Duodenal mucosa (tissue), 2 donors: ENCODE data around the gene POU5F1.
"Not testable (repeated sequence)": the region's sequence is repeated elsewhere in the genome, so short reads cannot be mapped to it uniquely, and the experiment has no call there.

Experiments
- H3K27ac ChIP-seq: one replicate; pipeline ENCODE4 v1.7.0; 2013; ENCODE audit warnings: low read depth, low read length
- H3K27me3 ChIP-seq, 2 donors: one replicate each; pipeline ENCODE4 v1.7.0; 2013; ENCODE audit warnings: low read length in 2 of 2, control low read depth in 1 of 2; ENCODE audit not compliant: insufficient read depth in 2 of 2, control insufficient read depth in 1 of 2
- H3K36me3 ChIP-seq, 2 donors: one replicate each; pipeline ENCODE4 v1.7.0; 2013; ENCODE audit warnings: low read length in 2 of 2, control low read depth in 1 of 2; ENCODE audit not compliant: insufficient read depth in 2 of 2, control insufficient read depth in 1 of 2
- H3K4me1 ChIP-seq, 2 donors: one replicate each; pipeline ENCODE4 v1.7.0; 2013; ENCODE audit warnings: low read length in 2 of 2, control low read depth in 1 of 2; ENCODE audit not compliant: insufficient read depth in 2 of 2, control insufficient read depth in 1 of 2
- H3K4me3 ChIP-seq, 2 donors: one replicate each; pipeline ENCODE4 v1.7.0; 2013; ENCODE audit warnings: low read length in 2 of 2, low read depth in 1 of 2
- H3K9ac ChIP-seq, 2 donors: one replicate each; pipeline ENCODE4 v1.7.0; 2013; ENCODE audit warnings: low read length in 2 of 2, low read depth in 1 of 2
- H3K9me3 ChIP-seq, 2 donors: one replicate each; pipeline ENCODE4 v1.7.0; 2013; ENCODE audit warnings: low read length in 2 of 2, control low read depth in 1 of 2; ENCODE audit not compliant: control insufficient read depth in 1 of 2

The POU5F1 gene

DNA sequence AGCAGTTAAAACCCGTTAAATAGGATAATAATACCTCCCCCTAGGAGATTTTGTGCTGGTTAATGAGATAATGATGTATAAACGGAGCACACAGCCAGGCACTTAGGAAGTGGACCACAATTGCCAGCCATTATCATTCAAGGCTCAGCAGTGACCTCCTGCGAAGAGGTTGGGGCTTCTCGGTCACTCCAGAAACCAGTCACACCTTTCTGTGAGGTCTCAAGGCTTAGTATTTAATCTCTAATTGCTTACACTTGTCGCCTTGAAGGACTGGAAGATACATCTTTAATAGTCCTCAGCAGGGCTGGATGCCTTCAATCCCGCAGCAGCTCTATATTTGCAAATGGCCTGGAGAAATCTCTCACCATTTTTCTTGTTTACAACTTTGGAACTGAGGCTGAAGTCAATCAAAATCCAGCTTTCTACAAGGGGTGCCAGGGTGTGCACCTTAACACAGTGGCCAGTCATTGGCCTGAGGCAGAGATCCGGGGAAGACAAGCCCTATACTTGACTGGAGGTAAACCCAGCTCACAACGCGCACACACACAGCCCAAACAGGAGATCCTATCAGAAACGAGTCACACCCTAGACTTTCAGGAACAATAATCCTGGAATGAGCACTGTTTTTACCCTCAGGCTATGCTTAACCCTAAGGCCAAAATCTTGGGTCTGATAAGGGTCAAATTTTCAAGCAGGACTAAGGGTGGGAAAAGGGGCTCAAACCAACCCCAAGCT lies 1.2 kb downstream of the POU5F1 start:
- no peaks in the 10 kb centered on the region for H3K9me3 ChIP-seq
- no peak overlapping the region for H3K9ac ChIP-seq
- no peak overlapping the region for H3K4me3 ChIP-seq
- H3K27me3 ChIP-seq: no peaks in the 10 kb centered on the region
- H3K36me3 ChIP-seq: peaks cover 3 to 10% of the 10 kb centered on the region in 2 donors
- peaks cover 0 to 3% of the 10 kb centered on the region in 2 donors for H3K4me1 ChIP-seq
- no peak overlapping the region for H3K27ac ChIP-seq

DNA sequence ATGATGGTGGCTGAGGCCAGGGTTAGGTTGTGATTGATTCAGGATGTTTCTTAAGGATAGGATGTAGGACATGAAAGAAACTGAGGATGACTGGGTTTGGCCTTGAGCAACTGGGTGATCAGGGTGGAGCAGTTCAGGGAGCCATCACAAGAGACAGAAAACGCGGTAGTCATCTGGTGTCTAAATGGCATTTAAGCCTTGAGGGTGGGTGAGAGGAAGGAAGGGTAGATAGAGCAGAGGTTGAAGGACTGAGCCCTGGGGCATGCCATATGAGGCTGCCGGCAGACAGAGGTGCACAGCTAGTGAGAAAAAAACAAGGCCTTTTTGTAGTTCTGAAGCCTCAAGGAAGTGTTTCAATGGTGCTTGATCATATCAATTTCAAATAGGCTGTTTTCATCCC lies 1.9 kb downstream of the POU5F1 start:
- no peaks in the 10 kb centered on the region for H3K9me3 ChIP-seq
- H3K9ac ChIP-seq: no peak overlapping the region
- H3K27me3 ChIP-seq: no peaks in the 10 kb centered on the region
- no peak overlapping the region for H3K4me3 ChIP-seq
- peaks cover 3 to 7% of the 10 kb centered on the region in 2 donors for H3K36me3 ChIP-seq
- H3K4me1 ChIP-seq: peaks cover 0 to 3% of the 10 kb centered on the region in 2 donors
- H3K27ac ChIP-seq: no peak overlapping the region

GRCh38 chr6:31165986-31166385 lies 4.5 kb downstream of the POU5F1 start:
- peaks cover 7 to 17% of the 10 kb centered on the region in 2 donors for H3K36me3 ChIP-seq
- H3K4me3 ChIP-seq: no peak overlapping the region
- no peaks in the 10 kb centered on the region for H3K9me3 ChIP-seq
- no peak overlapping the region for H3K9ac ChIP-seq
- H3K4me1 ChIP-seq: peaks cover 0 to under 1% of the 10 kb centered on the region in 2 donors
- no peaks in the 10 kb centered on the region for H3K27me3 ChIP-seq
- no peak overlapping the region for H3K27ac ChIP-seq

DNA sequence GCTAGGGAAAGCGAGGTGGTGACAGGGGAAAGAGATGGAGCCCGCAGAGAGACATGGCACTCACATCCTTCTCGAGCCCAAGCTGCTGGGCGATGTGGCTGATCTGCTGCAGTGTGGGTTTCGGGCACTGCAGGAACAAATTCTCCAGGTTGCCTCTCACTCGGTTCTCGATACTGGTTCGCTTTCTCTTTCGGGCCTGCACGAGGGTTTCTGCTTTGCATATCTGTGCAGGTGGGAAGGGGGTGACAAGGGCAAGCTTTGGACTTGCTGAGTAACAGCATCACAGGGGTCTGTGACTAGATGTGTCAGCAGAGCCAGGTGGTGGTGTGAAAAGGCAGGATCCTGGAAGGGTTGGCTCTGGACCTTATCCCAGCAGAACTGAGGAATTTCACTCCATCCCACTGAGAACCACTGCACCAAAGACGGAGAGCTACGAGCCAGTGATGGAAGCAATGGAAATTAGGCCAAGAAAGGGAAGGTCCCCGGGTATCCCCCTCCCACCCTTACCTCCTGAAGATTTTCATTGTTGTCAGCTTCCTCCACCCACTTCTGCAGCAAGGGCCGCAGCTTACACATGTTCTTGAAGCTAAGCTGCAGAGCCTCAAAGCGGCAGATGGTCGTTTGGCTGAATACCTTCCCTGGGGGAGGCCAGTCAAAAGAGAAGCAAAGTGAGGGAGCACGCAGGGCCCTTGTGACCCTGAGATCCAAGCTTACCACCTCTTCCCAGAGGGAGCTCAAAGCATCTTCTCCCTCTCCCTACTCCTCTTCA lies 5.2 kb downstream of the POU5F1 start:
- H3K4me3 ChIP-seq, H3K27ac ChIP-seq: not testable (repeated sequence)

DNA sequence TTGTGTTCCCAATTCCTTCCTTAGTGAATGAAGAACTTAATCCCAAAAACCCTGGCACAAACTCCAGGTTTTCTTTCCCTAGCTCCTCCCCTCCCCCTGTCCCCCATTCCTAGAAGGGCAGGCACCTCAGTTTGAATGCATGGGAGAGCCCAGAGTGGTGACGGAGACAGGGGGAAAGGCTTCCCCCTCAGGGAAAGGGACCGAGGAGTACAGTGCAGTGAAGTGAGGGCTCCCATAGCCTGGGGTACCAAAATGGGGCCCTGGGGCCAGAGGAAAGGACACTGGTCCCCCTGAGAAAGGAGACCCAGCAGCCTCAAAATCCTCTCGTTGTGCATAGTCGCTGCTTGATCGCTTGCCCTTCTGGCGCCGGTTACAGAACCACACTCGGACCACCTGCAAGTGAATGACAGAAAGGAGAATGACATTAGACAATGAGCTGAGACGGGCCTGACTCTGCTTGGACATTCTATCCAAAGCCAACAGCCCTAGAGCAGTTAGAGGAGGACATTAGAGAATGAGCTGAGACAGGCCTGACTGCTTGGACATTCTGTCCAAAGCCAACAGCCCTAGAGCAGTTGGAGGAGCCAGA lies 5.9 kb downstream of the POU5F1 start:
- not testable (repeated sequence) for H3K27ac ChIP-seq, H3K9me3 ChIP-seq, H3K9ac ChIP-seq, H3K4me1 ChIP-seq, H3K27me3 ChIP-seq, H3K4me3 ChIP-seq
- peaks cover 7 to 17% of the 10 kb centered on the region in 2 donors for H3K36me3 ChIP-seq

More for the DNA sequence above, 5.2 kb downstream of the POU5F1 start:
- H3K4me1 ChIP-seq, H3K9ac ChIP-seq, H3K27me3 ChIP-seq, H3K9me3 ChIP-seq: not testable (repeated sequence)
- peaks cover 7 to 17% of the 10 kb centered on the region in 2 donors for H3K36me3 ChIP-seq

DNA sequence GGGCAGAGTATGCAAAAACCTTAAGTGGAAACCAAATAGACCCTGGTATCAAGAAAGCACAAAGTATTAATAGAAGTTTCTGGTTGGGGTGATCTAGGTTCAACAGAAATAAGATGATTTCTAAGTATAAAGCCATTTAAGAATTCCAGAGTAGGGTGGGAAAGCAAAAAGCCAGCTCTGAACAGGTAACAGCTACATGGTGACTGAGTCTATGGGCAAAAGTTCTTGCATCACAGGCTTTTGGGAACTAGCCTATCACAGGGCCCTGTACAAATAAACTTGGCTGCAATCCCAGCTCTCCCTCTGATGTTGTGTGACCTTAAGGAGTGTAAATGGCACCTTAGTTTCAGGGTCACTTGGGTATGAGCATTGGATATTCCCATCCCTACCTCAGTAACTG lies 6.6 kb downstream of the POU5F1 start:
- H3K9me3 ChIP-seq: no peaks in the 10 kb centered on the region
- no peak overlapping the region for H3K4me3 ChIP-seq
- no peak overlapping the region for H3K27ac ChIP-seq
- peaks cover 7 to 17% of the 10 kb centered on the region in 2 donors for H3K36me3 ChIP-seq
- peaks cover 8 to 9% of the 10 kb centered on the region in 2 donors for H3K4me1 ChIP-seq
- H3K9ac ChIP-seq: no peak overlapping the region
- H3K27me3 ChIP-seq: no peaks in the 10 kb centered on the region

DNA sequence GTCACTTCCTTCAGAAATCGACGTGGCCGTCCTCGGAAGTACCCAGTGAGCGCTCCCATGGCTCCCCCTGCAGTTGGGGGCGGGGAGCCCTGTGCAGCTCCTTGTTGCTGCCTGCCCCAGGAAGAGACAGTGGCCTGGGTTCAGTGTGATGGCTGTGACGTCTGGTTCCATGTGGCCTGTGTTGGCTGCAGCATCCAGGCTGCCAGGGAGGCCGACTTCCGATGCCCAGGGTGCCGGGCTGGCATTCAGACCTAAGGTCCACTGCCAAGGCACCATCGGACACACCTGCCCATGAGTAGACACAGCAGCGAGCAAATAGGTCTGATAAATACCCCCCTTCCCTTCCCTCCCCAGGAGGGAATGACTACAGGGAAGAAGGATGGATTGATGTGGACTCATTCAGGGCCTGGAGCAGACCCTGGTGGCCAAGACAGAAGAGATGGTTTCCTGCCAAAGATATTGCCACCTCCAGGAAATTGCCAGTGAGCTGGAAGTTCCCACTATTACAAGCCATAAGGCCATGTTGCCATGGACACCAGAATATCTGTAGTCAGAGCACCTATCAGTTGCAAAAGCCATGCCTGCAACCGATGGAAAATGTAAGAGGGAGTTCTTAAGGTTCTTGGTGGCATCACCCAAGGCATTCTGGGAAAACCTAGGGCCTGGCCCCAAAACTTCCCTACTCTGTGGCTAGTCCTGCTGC lies 7.9 kb downstream of the POU5F1 start:
- H3K9ac ChIP-seq: no peak overlapping the region
- no peak overlapping the region for H3K27ac ChIP-seq
- H3K4me3 ChIP-seq: no peak overlapping the region

DNA sequence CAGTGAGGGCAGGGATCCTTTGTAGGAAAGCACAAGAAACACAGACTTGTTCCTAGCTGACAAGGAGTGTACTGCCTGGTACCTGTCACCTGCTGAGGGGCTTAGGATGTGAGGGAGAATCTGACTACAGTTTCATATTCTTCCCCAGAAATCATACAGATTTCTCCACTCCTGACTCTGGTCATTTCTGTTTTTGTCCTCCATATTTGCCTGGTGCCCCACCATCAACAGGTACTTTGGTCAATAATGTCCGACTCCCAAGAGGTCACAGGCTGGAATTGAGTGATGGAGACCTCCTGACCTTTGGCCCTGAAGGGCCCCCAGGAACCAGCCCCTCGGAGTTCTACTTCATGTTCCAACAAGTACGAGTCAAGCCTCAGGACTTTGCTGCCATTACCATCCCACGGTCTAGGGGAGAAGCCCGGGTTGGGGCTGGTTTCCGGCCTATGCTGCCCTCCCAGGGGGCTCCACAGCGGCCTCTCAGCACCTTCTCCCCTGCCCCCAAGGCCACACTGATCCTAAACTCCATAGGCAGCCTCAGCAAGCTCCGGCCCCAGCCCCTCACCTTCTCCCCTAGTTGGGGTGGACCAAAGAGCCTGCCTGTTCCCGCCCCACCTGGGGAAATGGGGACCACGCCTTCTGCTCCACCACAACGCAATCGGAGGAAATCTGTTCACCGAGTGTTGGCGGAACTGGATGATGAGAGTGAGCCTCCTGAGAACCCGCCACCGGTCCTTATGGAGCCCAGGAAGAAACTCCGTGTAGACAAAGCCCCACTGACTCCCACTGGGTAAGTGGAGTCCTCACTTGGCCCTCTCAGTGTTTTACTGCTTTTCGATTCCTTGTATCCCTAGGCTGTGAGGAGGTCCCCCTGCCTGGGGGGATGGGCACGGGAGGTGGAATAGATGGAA lies 9.0 kb downstream of the POU5F1 start:
- Histone ChIP-seq H3K9ac (no peak overlapping the region), H3K4me3 (no peak overlapping the region), H3K27me3 (no peaks in the 10 kb centered on the region), H3K27ac (no peak overlapping the region), H3K9me3 (no peaks in the 10 kb centered on the region), H3K4me1 (peaks cover 16 to 17% of the 10 kb centered on the region in 2 donors), H3K36me3 (peaks cover 4 to 17% of the 10 kb centered on the region in 2 donors)

More for the DNA sequence above, 7.9 kb downstream of the POU5F1 start:
- no peaks in the 10 kb centered on the region for H3K9me3 ChIP-seq
- peaks cover 9 to 11% of the 10 kb centered on the region in 2 donors for H3K4me1 ChIP-seq
- H3K36me3 ChIP-seq: peaks cover 4 to 17% of the 10 kb centered on the region in 2 donors
- no peaks in the 10 kb centered on the region for H3K27me3 ChIP-seq
